ENCODE data around the gene CAMK4. TPM values are rescaled to one million over a fixed set of nuclear protein-coding genes. Genes with fewer than 3 reads are reported as not detected.

Gene CAMK4
- total and polyA plus RNA-seq, 2 of the 8 experiments (the other 6 are each of a cell fraction or from before 2014, with no cell fraction given) = 1.8 to 8.3 TPM

DNA sequence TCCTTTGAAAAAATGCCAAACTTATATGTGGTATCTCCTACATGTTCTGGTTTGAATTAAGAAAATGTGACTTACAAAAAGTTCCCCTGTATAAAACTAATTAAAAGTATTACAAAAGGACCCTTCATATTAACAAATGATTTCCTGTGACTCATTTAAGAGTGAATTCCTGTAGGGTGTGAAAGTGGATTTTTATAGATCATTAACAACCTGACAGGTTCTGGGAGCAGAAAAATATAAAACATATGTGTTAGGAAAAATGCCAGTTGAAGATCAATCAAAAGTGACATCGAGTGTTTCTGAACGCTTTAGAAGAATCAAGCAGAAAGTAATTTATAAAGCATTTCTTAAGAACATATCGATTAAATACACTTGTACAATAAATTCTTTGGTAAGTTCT, 35.5 kb downstream of the CAMK4 start:
- Histone ChIP-seq H3K27me3 (replicated peaks in 1 of 4; ENCODE audit: control insufficient read depth in 3 of 4, extremely low read depth in 1 of 4, insufficient read depth in 3 of 4, low read length in 3 of 4) (peaks cover 0 to 6% (median 0%) of the 10 kb centered on the region in 4 experiments; a peak in 4 of 7 replicates), H3K4me1 (replicated peaks in 1 of 4; ENCODE audit: control insufficient read depth in 3 of 4, insufficient read depth in 4 of 4, low read length in 3 of 4) (peaks cover 0 to 2% (median 0%) of the 10 kb centered on the region in 4 experiments; a peak in 1 of 7 replicates), H3K79me1 (ENCODE audit: low read depth, low read length) (no peaks in the 10 kb centered on the region), H3K18ac (ENCODE audit: extremely low read depth, low read length) (no peak overlapping the region), H3K23me2 (ENCODE audit: low read depth, low read length) (no peaks in the 10 kb centered on the region), H3K4me3 (ENCODE audit: extremely low read depth in 1 of 4, insufficient read depth in 2 of 4, low read depth in 3 of 4, low read length in 4 of 4) (no peak overlapping the region), H2AFZ (ENCODE audit: low read length) (no peak overlapping the region), H2BK120ac (replicated peaks; ENCODE audit: low read depth, low read length) (no peak overlapping the region), H4K20me1 (replicated peaks in 1 of 2; ENCODE audit: control insufficient read depth in 1 of 2, insufficient read depth in 2 of 2, low read length in 2 of 2) (peaks cover 0 to 3% of the 10 kb centered on the region in 2 experiments), H3K4ac (replicated peaks; ENCODE audit: insufficient read length, low read depth, low read length) (no peak overlapping the region), H2AK5ac (ENCODE audit: low read depth, low read length) (no peak overlapping the region), H3K56ac (replicated peaks; ENCODE audit: insufficient read length, low read depth, low read length) (no peak overlapping the region), H4K91ac (replicated peaks; ENCODE audit: insufficient read length, low read length) (no peak overlapping the region), H2BK15ac (ENCODE audit: low read length) (no peak overlapping the region), H2BK5ac (ENCODE audit: low read depth, low read length) (no peak overlapping the region), H2BK20ac (ENCODE audit: low read length) (no peak overlapping the region), H3K27ac (ENCODE audit: low read depth, low read length) (no peak overlapping the region), H3K4me2 (ENCODE audit: insufficient read depth in 1 of 2, low read depth in 2 of 2, low read length in 2 of 2) (no peak overlapping the region), H3K9me3 (ENCODE audit: insufficient read depth in 2 of 2, low read depth in 1 of 2, low read length in 1 of 2) (no peaks in the 10 kb centered on the region), H3K79me2 (ENCODE audit: control insufficient read depth in 1 of 2, insufficient read depth in 2 of 2, low read length in 2 of 2) (no peaks in the 10 kb centered on the region), H3K36me3 (ENCODE audit: control insufficient read depth in 2 of 4, insufficient read depth in 4 of 4, low read length in 3 of 4) (no peaks in the 10 kb centered on the region), H2BK12ac (ENCODE audit: low read depth, low read length) (no peak overlapping the region), H3K23ac (ENCODE audit: insufficient read length) (no peak overlapping the region), H3K9ac (replicated peaks in 1 of 4; ENCODE audit: extremely low read depth in 1 of 4, low read depth in 3 of 4, low read length in 3 of 4) (no peak overlapping the region), H4K5ac (ENCODE audit: insufficient read length, low read depth, low read length) (no peak overlapping the region), H3K14ac (ENCODE audit: insufficient read length) (no peak overlapping the region), H4K8ac (ENCODE audit: extremely low read depth, insufficient read depth, low read length) (no peak overlapping the region)
- ChIA-PET POLR2A (ENCODE audit: partially characterized antibody) (no interaction called here), CTCF (ENCODE audit: partially characterized antibody) (no interaction called here)
- WGBS, 2 experiments (ENCODE audit: extremely low coverage in 1 of 2, insufficient coverage in 1 of 2, insufficient read length in 1 of 2, insufficient replicate concordance in 2 of 2, low coverage in 1 of 2, low lambda C conversion rate in 2 of 2, missing lambda C conversion rate in 1 of 2) = 83% methylated on average over 3 of the region's 3 CpGs; no CpG with 5 or more reads in 1 of the 2 experiments
- DNase-seq (ENCODE audit: low read depth in 1 of 2, low spot score in 2 of 2) = no peak
- TF ChIP-seq CEBPB (IDR thresholded peaks at IDR 0.05; ENCODE audit: low read depth, low read length) (no peak), HDAC6 (IDR thresholded peaks at IDR 0.05; ENCODE audit: low read depth, low read length) (no peak)
- no peak for FAIRE-seq

All from H1 (cell line).